CD4-positive, CD25-positive, alpha-beta regulatory T cell (primary cell): Measurements from ENCODE around the gene PNPLA1. TPM values are rescaled to one million over a fixed set of nuclear protein-coding genes. Genes with fewer than 3 reads are reported as not detected.
A peak's percentile ranks its signal among the peaks of the same experiment; 100 is the strongest.

Experiments used
- ATAC-seq, 2 donors: fragments of 150-1000 bp; cut with Tn5 transposase; one replicate each; pipeline ENCODE4 v1.10.0; 2021; ENCODE audit warnings: low read depth in 2 of 2, moderate number of reproducible peaks in 2 of 2, moderate library complexity in 1 of 2
- DNase-seq, 3 donors: peaks; one replicate each; pipeline versions ENCODE4 v3.0.0 to v3.0.0-alpha.2; 2012 to 2022; ENCODE audit warnings: mixed read lengths in 1 of 3
- H3K27ac ChIP-seq: one replicate; pipeline ENCODE4 v1.7.0; 2013; ENCODE audit warnings: mild to moderate bottlenecking, low read length; ENCODE audit not compliant: insufficient read depth, poor library complexity, severe bottlenecking
- H3K27me3 ChIP-seq: one replicate; pipeline ENCODE4 v1.7.0; 2013; ENCODE audit warnings: low read length; ENCODE audit not compliant: control insufficient read depth, insufficient read depth
- H3K36me3 ChIP-seq: one replicate; pipeline ENCODE4 v1.7.0; 2013; ENCODE audit warnings: mild to moderate bottlenecking, low read length, moderate library complexity; ENCODE audit not compliant: control insufficient read depth, insufficient read depth
- H3K4me1 ChIP-seq: 2 replicates; pipeline ENCODE4 v1.7.0; 2013; ENCODE audit warnings: mild to moderate bottlenecking, low read length; ENCODE audit not compliant: insufficient read depth, control insufficient read depth, poor library complexity, severe bottlenecking
- H3K4me3 ChIP-seq: one replicate; pipeline ENCODE4 v1.7.0; 2013; ENCODE audit warnings: low read depth, mild to moderate bottlenecking, low read length, moderate library complexity
- H3K9me3 ChIP-seq, 2 experiments: 1 replicate in 1 of 2; 2 replicates in 1 of 2; pipeline ENCODE4 v1.7.0; 2013; ENCODE audit warnings: low read length in 2 of 2, mild to moderate bottlenecking in 1 of 2, moderate library complexity in 1 of 2; ENCODE audit not compliant: control insufficient read depth in 2 of 2
- H3K27ac Mint-ChIP-seq, 3 donors: one replicate each; pipeline ENCODE4 v1.8.0; 2020 to 2022; ENCODE audit warnings: mild to moderate bottlenecking in 3 of 3, mixed read lengths in 3 of 3, moderate library complexity in 2 of 3
- H3K27me3 Mint-ChIP-seq: one replicate; pipeline ENCODE4 v1.8.0; 2022; ENCODE audit warnings: mild to moderate bottlenecking, mixed read lengths
- H3K36me3 Mint-ChIP-seq: one replicate; pipeline ENCODE4 v1.8.0; 2020; ENCODE audit warnings: mixed read lengths
- H3K4me1 Mint-ChIP-seq, 4 donors: one replicate each; pipeline ENCODE4 v1.8.0; 2020 to 2022; ENCODE audit warnings: mixed read lengths in 4 of 4, mild to moderate bottlenecking in 1 of 4
- H3K4me3 Mint-ChIP-seq, 4 donors: one replicate each; pipeline ENCODE4 v1.8.0; 2020 to 2022; ENCODE audit warnings: mild to moderate bottlenecking in 4 of 4, mixed read lengths in 4 of 4, moderate library complexity in 3 of 4
- H3K9me3 Mint-ChIP-seq, 7 donors: one replicate each; pipeline ENCODE4 v1.8.0; 2020 to 2022; ENCODE audit warnings: mixed read lengths in 7 of 7, mild to moderate bottlenecking in 3 of 7, moderate library complexity in 2 of 7
- polyA plus RNA-seq, 4 donors: library from polyadenylated mRNA; unstranded; fragments of 300-500 nt; fragmentation: Illumina TruSeq; gene quantifications; one replicate each; pipeline ENCODE4 v1.2.3, GENCODE V29; 2021
- total RNA-seq: library from RNA; stranded (reverse); gene quantifications from one replicate; pipeline ENCODE4 v1.2.3, GENCODE V29; 2022

The PNPLA1 gene
- total and polyA plus RNA-seq, 5 donors from 2014 or later: 0.25 TPM; not detected in 4

- ATAC-seq (peak in 1 of 2 donors; percentile 18), DNase-seq (no peak)
- peaks cover 4% of the 10 kb centered on the region for H3K4me1 ChIP-seq
- Mint-ChIP-seq H3K27me3 (peaks cover 11% of the 10 kb centered on the region), H3K4me3 (no peak overlapping the region), H3K36me3 (no peaks in the 10 kb centered on the region), H3K9me3 (peaks cover 0 to 1% (median 0%) of the 10 kb centered on the region in 7 donors), H3K27ac (no peak overlapping the region), H3K4me1 (peaks cover 0 to 7% (median 2%) of the 10 kb centered on the region in 4 donors)
- H3K36me3 ChIP-seq: no peaks in the 10 kb centered on the region
- no peak overlapping the region for H3K27ac ChIP-seq
- H3K27me3 ChIP-seq: peaks cover 7% of the 10 kb centered on the region
- H3K9me3 ChIP-seq: no peaks in the 10 kb centered on the region
- no peak overlapping the region for H3K4me3 ChIP-seq
These were observed 21.1 kb downstream of the PNPLA1 start for GRCh38 chr6:36290668-36291620.

- Histone ChIP-seq H3K9me3 (no peaks in the 10 kb centered on the region), H3K36me3 (no peaks in the 10 kb centered on the region), H3K27ac (no peak overlapping the region), H3K4me1 (peaks cover 3% of the 10 kb centered on the region), H3K4me3 (no peak overlapping the region), H3K27me3 (peaks cover 4% of the 10 kb centered on the region)
- Mint-ChIP-seq H3K4me3 (no peak overlapping the region), H3K4me1 (peaks cover 0 to 7% (median 2%) of the 10 kb centered on the region in 4 donors), H3K9me3 (peaks cover 0 to 1% (median 0%) of the 10 kb centered on the region in 7 donors), H3K27ac (no peak overlapping the region), H3K27me3 (peaks cover 21% of the 10 kb centered on the region), H3K36me3 (no peaks in the 10 kb centered on the region)
- DNase-seq (no peak), ATAC-seq (no peak)
These were observed 22.3 kb downstream of the PNPLA1 start for GRCh38 chr6:36292170-36292569.

- H3K4me1 Mint-ChIP-seq: no peaks in the 10 kb centered on the region
- H3K27me3 Mint-ChIP-seq: peaks cover 40% of the 10 kb centered on the region
- Histone ChIP-seq H3K4me1 (no peaks in the 10 kb centered on the region), H3K27ac (no peak overlapping the region), H3K9me3 (no peaks in the 10 kb centered on the region), H3K27me3 (no peaks in the 10 kb centered on the region), H3K4me3 (no peak overlapping the region), H3K36me3 (no peaks in the 10 kb centered on the region)
- peaks cover 0 to 1% (median 0%) of the 10 kb centered on the region in 7 donors for H3K9me3 Mint-ChIP-seq
- H3K27ac Mint-ChIP-seq: no peak overlapping the region
- DNase-seq: no peak
- H3K4me3 Mint-ChIP-seq: no peak overlapping the region
- H3K36me3 Mint-ChIP-seq: no peaks in the 10 kb centered on the region
- ATAC-seq: no peak
These were observed 26.4 kb downstream of the PNPLA1 start for GRCh38 chr6:36296240-36296639.

- Histone ChIP-seq H3K9me3 (no peaks in the 10 kb centered on the region), H3K36me3 (no peaks in the 10 kb centered on the region), H3K4me1 (no peaks in the 10 kb centered on the region), H3K27me3 (no peaks in the 10 kb centered on the region), H3K27ac (no peak overlapping the region), H3K4me3 (no peak overlapping the region)
- no peak overlapping the region for H3K27ac Mint-ChIP-seq
- no peak for DNase-seq
- peaks cover 43% of the 10 kb centered on the region for H3K27me3 Mint-ChIP-seq
- H3K4me3 Mint-ChIP-seq: no peak overlapping the region
- H3K9me3 Mint-ChIP-seq: peaks cover 0 to 2% (median 0%) of the 10 kb centered on the region in 7 donors
- no peak for ATAC-seq
- no peaks in the 10 kb centered on the region for H3K4me1 Mint-ChIP-seq
- no peaks in the 10 kb centered on the region for H3K36me3 Mint-ChIP-seq
These were observed 27.2 kb downstream of the PNPLA1 start for GRCh38 chr6:36297051-36297450.

- Histone ChIP-seq H3K27ac (no peak overlapping the region), H3K4me3 (no peak overlapping the region), H3K9me3 (no peaks in the 10 kb centered on the region), H3K4me1 (no peaks in the 10 kb centered on the region), H3K36me3 (no peaks in the 10 kb centered on the region), H3K27me3 (no peaks in the 10 kb centered on the region)
- Mint-ChIP-seq H3K4me1 (peaks cover 0 to 4% (median 2%) of the 10 kb centered on the region in 4 donors), H3K9me3 (peaks cover 0 to 2% (median 0%) of the 10 kb centered on the region in 7 donors), H3K27me3 (peaks cover 48% of the 10 kb centered on the region), H3K27ac (no peak overlapping the region), H3K4me3 (no peak overlapping the region), H3K36me3 (no peaks in the 10 kb centered on the region)
- DNase-seq (no peak), ATAC-seq (no peak)
These were observed 27.7 kb downstream of the PNPLA1 start for GRCh38 chr6:36297511-36297910.

- peaks cover 51% of the 10 kb centered on the region for H3K27me3 Mint-ChIP-seq
- H3K36me3 ChIP-seq: no peaks in the 10 kb centered on the region
- no peak for DNase-seq
- no peaks in the 10 kb centered on the region for H3K9me3 ChIP-seq
- no peak overlapping the region for H3K4me3 ChIP-seq
- H3K27me3 ChIP-seq: no peaks in the 10 kb centered on the region
- H3K9me3 Mint-ChIP-seq: peaks cover 0 to 2% (median 0%) of the 10 kb centered on the region in 7 donors
- no peak overlapping the region for H3K27ac Mint-ChIP-seq
- H3K27ac ChIP-seq: no peak overlapping the region
- H3K4me3 Mint-ChIP-seq: no peak overlapping the region
- no peak for ATAC-seq
- no peaks in the 10 kb centered on the region for H3K36me3 Mint-ChIP-seq
- H3K4me1 ChIP-seq: no peaks in the 10 kb centered on the region
- peaks cover 0 to 8% (median 4%) of the 10 kb centered on the region in 4 donors for H3K4me1 Mint-ChIP-seq
These were observed 28.2 kb downstream of the PNPLA1 start for GRCh38 chr6:36298027-36298426.

GRCh38 chr6:36301085-36301658 lies 31.3 kb downstream of the PNPLA1 start:
- Histone ChIP-seq H3K4me3 (no peak overlapping the region), H3K27me3 (no peaks in the 10 kb centered on the region), H3K27ac (no peak overlapping the region), H3K36me3 (no peaks in the 10 kb centered on the region), H3K9me3 (no peaks in the 10 kb centered on the region), H3K4me1 (no peaks in the 10 kb centered on the region)
- Mint-ChIP-seq H3K4me1 (peaks cover 0 to 8% (median 4%) of the 10 kb centered on the region in 4 donors), H3K9me3 (peaks cover 0 to 2% (median 0%) of the 10 kb centered on the region in 7 donors), H3K4me3 (no peak overlapping the region), H3K27me3 (peaks cover 44% of the 10 kb centered on the region), H3K36me3 (no peaks in the 10 kb centered on the region), H3K27ac (peak overlapping the region in 1 of 3 donors; percentile 69)
- ATAC-seq (no peak), DNase-seq (no peak)
